Neural progenitor cell (in vitro differentiated cells): ENCODE measurements around the gene HECTD3. TPM values are rescaled to one million over a fixed set of nuclear protein-coding genes. Genes with fewer than 3 reads are reported as not detected.

Source experiments
- DNase-seq: peaks from one replicate; pipeline ENCODE4 v3.0.0-alpha.2; 2016; ENCODE audit warnings: low spot score
- H2AFZ ChIP-seq: fragments of 200-600 bp; sonication (generic); replicated peaks from 2 replicates; pipeline ENCODE4 v1.6.1; 2016; ENCODE audit warnings: antibody characterized with exemption
- H3F3A ChIP-seq: fragments of 200-600 bp; sonication (generic); 2 replicates; pipeline ENCODE4 v1.6.1; 2016; ENCODE audit warnings: antibody characterized with exemption, low read depth
- H3K27ac ChIP-seq: fragments of 200-600 bp; sonication (generic); 2 replicates; pipeline ENCODE4 v1.5.1; 2016; ENCODE audit warnings: mild to moderate bottlenecking
- H3K27me3 ChIP-seq: fragments of 200-600 bp; sonication (generic); 2 replicates; pipeline ENCODE4 v1.6.1; 2016; ENCODE audit warnings: mild to moderate bottlenecking, moderate library complexity
- H3K36me3 ChIP-seq: fragments of 200-600 bp; sonication (generic); 2 replicates; pipeline ENCODE4 v1.5.1; 2016
- H3K4me1 ChIP-seq: fragments of 200-600 bp; sonication (generic); 2 replicates; pipeline ENCODE4 v1.6.1; 2016; ENCODE audit warnings: mixed run types
- H3K4me2 ChIP-seq: fragments of 200-600 bp; sonication (generic); 2 replicates; pipeline ENCODE4 v1.6.1; 2016
- H3K4me3 ChIP-seq: fragments of 200-600 bp; sonication (generic); 2 replicates; pipeline ENCODE4 v1.5.1; 2016
- H3K79me2 ChIP-seq: fragments of 200-600 bp; sonication (generic); 2 replicates; pipeline ENCODE4 v1.6.1; 2016; ENCODE audit warnings: low read depth
- H3K9ac ChIP-seq: fragments of 200-600 bp; sonication (generic); 2 replicates; pipeline ENCODE4 v1.6.1; 2016
- H3K9me3 ChIP-seq: fragments of 200-600 bp; sonication (generic); 2 replicates; pipeline ENCODE4 v1.5.1; 2016; ENCODE audit warnings: low read depth
- H4K20me1 ChIP-seq: fragments of 200-600 bp; sonication (generic); 2 replicates; pipeline ENCODE4 v1.6.1; 2016; ENCODE audit warnings: low read depth
- H3K27ac Mint-ChIP-seq: 3 replicates; pipeline ENCODE4 v1.8.0; 2021; ENCODE audit warnings: mixed read lengths
- H3K27me3 Mint-ChIP-seq: 2 replicates; pipeline ENCODE4 v1.8.0; 2022; ENCODE audit warnings: low read depth, mild to moderate bottlenecking, inconsistent platforms, moderate library complexity, mixed read lengths; ENCODE audit not compliant: insufficient read depth
- H3K36me3 Mint-ChIP-seq: 3 replicates; pipeline ENCODE4 v1.8.0; 2021; ENCODE audit warnings: mixed read lengths
- H3K4me1 Mint-ChIP-seq: 3 replicates; pipeline ENCODE4 v1.8.0; 2021; ENCODE audit warnings: mixed read lengths
- H3K4me3 Mint-ChIP-seq: 3 replicates; pipeline ENCODE4 v1.8.0; 2021; ENCODE audit warnings: mild to moderate bottlenecking, moderate library complexity, mixed read lengths
- H3K9me3 Mint-ChIP-seq: 3 replicates; pipeline ENCODE4 v1.8.0; 2020; ENCODE audit warnings: mixed read lengths
- CTCF ChIP-seq: fragments of 200-600 bp; sonication (generic); IDR thresholded peaks from 2 replicates; pipeline ENCODE4 v1.5.1; 2017; ENCODE audit warnings: antibody characterized with exemption, mild to moderate bottlenecking
- EZH2 ChIP-seq: fragments of 200-600 bp; sonication (generic); IDR thresholded peaks from 2 replicates; pipeline ENCODE4 v1.6.1; 2017; ENCODE audit warnings: antibody characterized with exemption, mild to moderate bottlenecking, moderate library complexity
- EZH2phosphoT487 ChIP-seq: fragments of 200-600 bp; sonication (generic); IDR thresholded peaks from 2 replicates; pipeline ENCODE4 v1.6.1; 2017; ENCODE audit warnings: antibody characterized with exemption
- total RNA-seq: library from RNA; depleted of rRNA; stranded (reverse); fragments of >200 nt; gene quantifications from 2 replicates; pipeline ENCODE4 v1.2.3, GENCODE V29; 2015; ENCODE audit warnings: low replicate concordance

HECTD3 gene
- total RNA-seq, 1 donor from 2014 or later, result 13.1 TPM

GRCh38 chr1:45018599-45019230 lies 7.6 kb upstream of the HECTD3 start:
- no peak overlapping the region for H3K27ac Mint-ChIP-seq
- no peaks in the 10 kb centered on the region for H3K27me3 Mint-ChIP-seq
- peaks cover 11% of the 10 kb centered on the region for H3K4me1 Mint-ChIP-seq
- no peak overlapping the region for H2AFZ ChIP-seq
- H3K36me3 Mint-ChIP-seq, result no peaks in the 10 kb centered on the region
- no peaks in the 10 kb centered on the region for H4K20me1 ChIP-seq
- H3K9me3 Mint-ChIP-seq, result no peaks in the 10 kb centered on the region
- H3K79me2 ChIP-seq, result no peaks in the 10 kb centered on the region
- H3K9ac ChIP-seq, result no peak overlapping the region
- TF ChIP-seq EZH2 (no peak), CTCF (peak; percentile 79), EZH2phosphoT487 (no peak)
- no peaks in the 10 kb centered on the region for H3F3A ChIP-seq
- H3K4me3 Mint-ChIP-seq, result no peak overlapping the region
- no peaks in the 10 kb centered on the region for H3K9me3 ChIP-seq
- no peak overlapping the region for H3K27ac ChIP-seq
- H3K4me1 ChIP-seq, result no peaks in the 10 kb centered on the region
- peak; percentile 82 for DNase-seq
- H3K4me3 ChIP-seq, result no peak overlapping the region
- no peaks in the 10 kb centered on the region for H3K27me3 ChIP-seq
- H3K36me3 ChIP-seq, result no peaks in the 10 kb centered on the region
- no peak overlapping the region for H3K4me2 ChIP-seq

- no peak overlapping the region for H3K4me2 ChIP-seq
- H3K27me3 ChIP-seq, result no peaks in the 10 kb centered on the region
- no peaks in the 10 kb centered on the region for H3K36me3 Mint-ChIP-seq
- no peak overlapping the region for H3K27ac Mint-ChIP-seq
- no peak for TF ChIP-seq EZH2phosphoT487
- TF ChIP-seq CTCF, result no peak
- TF ChIP-seq EZH2, result no peak
- H3K9ac ChIP-seq, result no peak overlapping the region
- H2AFZ ChIP-seq, result no peak overlapping the region
- peaks cover 2% of the 10 kb centered on the region for H3K27me3 Mint-ChIP-seq
- no peaks in the 10 kb centered on the region for H3K9me3 ChIP-seq
- H3K4me1 Mint-ChIP-seq, result peaks cover 24% of the 10 kb centered on the region
- DNase-seq, result no peak
- no peaks in the 10 kb centered on the region for H3K9me3 Mint-ChIP-seq
- no peaks in the 10 kb centered on the region for H4K20me1 ChIP-seq
- H3F3A ChIP-seq, result peaks cover 7% of the 10 kb centered on the region
- H3K4me1 ChIP-seq, result peaks cover under 1% of the 10 kb centered on the region
- H3K4me3 Mint-ChIP-seq, result no peak overlapping the region
- H3K4me3 ChIP-seq, result no peak overlapping the region
- no peak overlapping the region for H3K27ac ChIP-seq
- peaks cover 10% of the 10 kb centered on the region for H3K79me2 ChIP-seq
- no peaks in the 10 kb centered on the region for H3K36me3 ChIP-seq
These were observed 5.6 kb upstream of the HECTD3 start for GRCh38 chr1:45016767-45017166.

GRCh38 chr1:45016090-45016697 lies 5.1 kb upstream of the HECTD3 start:
- Histone ChIP-seq H3K9ac (no peak overlapping the region), H3K9me3 (no peaks in the 10 kb centered on the region), H3K4me3 (no peak overlapping the region), H3K79me2 (peaks cover 10% of the 10 kb centered on the region), H4K20me1 (no peaks in the 10 kb centered on the region), H3K27ac (no peak overlapping the region), H2AFZ (no peak overlapping the region), H3K4me2 (no peak overlapping the region), H3K36me3 (no peaks in the 10 kb centered on the region), H3K4me1 (peaks cover 5% of the 10 kb centered on the region), H3F3A (peaks cover 7% of the 10 kb centered on the region), H3K27me3 (no peaks in the 10 kb centered on the region)
- TF ChIP-seq CTCF (no peak), EZH2phosphoT487 (no peak), EZH2 (no peak)
- no peak for DNase-seq
- no peak overlapping the region for H3K27ac Mint-ChIP-seq
- H3K4me3 Mint-ChIP-seq, result no peak overlapping the region
- no peaks in the 10 kb centered on the region for H3K36me3 Mint-ChIP-seq
- peaks cover 2% of the 10 kb centered on the region for H3K27me3 Mint-ChIP-seq
- H3K4me1 Mint-ChIP-seq, result peaks cover 30% of the 10 kb centered on the region
- H3K9me3 Mint-ChIP-seq, result no peaks in the 10 kb centered on the region
